ENCODE data around the gene SLC22A23.
A peak's percentile ranks its signal among the peaks of the same experiment; 100 is the strongest.

The SLC22A23 gene

GRCh38 chr6:3351105-3351676, 105.7 kb downstream of the SLC22A23 start:
- DNase-seq: peak; percentile 47

- no peak for DNase-seq
Observed at GRCh38 chr6:3350252-3350796, 106.5 kb downstream of the SLC22A23 start.

- no peak for DNase-seq
Observed at GRCh38 chr6:3349388-3350251, 107.2 kb downstream of the SLC22A23 start.

GRCh38 chr6:3348821-3349220, 108.0 kb downstream of the SLC22A23 start:
- no peak for DNase-seq

GRCh38 chr6:3347826-3348225, 109.0 kb downstream of the SLC22A23 start:
- no peak for DNase-seq

- no peak for DNase-seq
Observed at GRCh38 chr6:3347247-3347646, 109.6 kb downstream of the SLC22A23 start.

- DNase-seq: no peak
Observed at GRCh38 chr6:3346476-3346875, 110.4 kb downstream of the SLC22A23 start.

GRCh38 chr6:3345836-3346235, 111.0 kb downstream of the SLC22A23 start:
- DNase-seq: no peak

GRCh38 chr6:3343089-3343883, 113.6 kb downstream of the SLC22A23 start:
- DNase-seq: no peak

- DNase-seq: no peak
Observed at GRCh38 chr6:3341467-3341866, 115.4 kb downstream of the SLC22A23 start.

GRCh38 chr6:3340894-3341293, 116.0 kb downstream of the SLC22A23 start:
- DNase-seq: no peak

GRCh38 chr6:3340358-3340802, 116.5 kb downstream of the SLC22A23 start:
- DNase-seq: no peak

- no peak for DNase-seq
Observed at GRCh38 chr6:3339811-3340210, 117.0 kb downstream of the SLC22A23 start.

GRCh38 chr6:3337521-3338350, 119.1 kb downstream of the SLC22A23 start:
- no peak for DNase-seq

GRCh38 chr6:3336859-3337515, 119.9 kb downstream of the SLC22A23 start:
- no peak for DNase-seq

GRCh38 chr6:3336066-3336786, 120.6 kb downstream of the SLC22A23 start:
- no peak for DNase-seq

GRCh38 chr6:3335169-3335568, 121.7 kb downstream of the SLC22A23 start:
- no peak for DNase-seq

- peak; percentile 72 for DNase-seq
Observed at GRCh38 chr6:3334555-3334954, 122.3 kb downstream of the SLC22A23 start.

- no peak for DNase-seq
Observed at GRCh38 chr6:3333263-3333662, 123.6 kb downstream of the SLC22A23 start.

- DNase-seq: no peak
Observed at GRCh38 chr6:3331971-3332370, 124.9 kb downstream of the SLC22A23 start.

GRCh38 chr6:3331494-3331893, 125.4 kb downstream of the SLC22A23 start:
- DNase-seq: no peak

Data from NCI-H774 (cell line).